ENCODE results near the gene CASP14. TPM values are rescaled to one million over a fixed set of nuclear protein-coding genes. Genes with fewer than 3 reads are reported as not detected.
"Not testable (repeated sequence)": the region's sequence is repeated elsewhere in the genome, so short reads cannot be mapped to it uniquely, and the experiment has no call there.

The CASP14 gene
- total RNA-seq, 1 donor, result not detected

DNA sequence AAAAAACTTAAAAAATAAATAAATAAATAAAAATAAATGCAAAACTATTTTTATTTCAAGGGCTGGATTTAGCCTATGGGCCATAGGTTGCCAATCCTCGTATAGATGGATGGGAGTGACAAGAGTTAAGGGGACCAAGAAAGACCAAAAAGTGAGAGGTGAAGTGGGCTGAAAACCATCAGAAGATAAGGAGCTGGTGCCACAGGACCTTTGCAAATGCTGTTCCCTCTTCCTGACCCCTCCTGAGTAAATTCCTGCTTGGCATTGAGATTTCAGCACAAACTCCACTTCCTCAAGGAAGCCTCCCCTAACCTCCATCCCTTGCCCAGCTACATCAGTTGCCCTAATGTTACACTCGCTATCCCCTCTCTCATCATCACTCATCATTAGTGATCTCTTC, 43.7 kb downstream of the CASP14 start:
- Histone ChIP-seq H3K27me3 (ENCODE audit: insufficient read depth, low read length) (no peaks in the 10 kb centered on the region), H3K4me3 (ENCODE audit: low read length) (no peak overlapping the region), H3K4me1 (ENCODE audit: insufficient read depth, low read length) (peaks cover 5% of the 10 kb centered on the region), H3K9me3 (ENCODE audit: low read depth, low read length) (no peaks in the 10 kb centered on the region)

DNA sequence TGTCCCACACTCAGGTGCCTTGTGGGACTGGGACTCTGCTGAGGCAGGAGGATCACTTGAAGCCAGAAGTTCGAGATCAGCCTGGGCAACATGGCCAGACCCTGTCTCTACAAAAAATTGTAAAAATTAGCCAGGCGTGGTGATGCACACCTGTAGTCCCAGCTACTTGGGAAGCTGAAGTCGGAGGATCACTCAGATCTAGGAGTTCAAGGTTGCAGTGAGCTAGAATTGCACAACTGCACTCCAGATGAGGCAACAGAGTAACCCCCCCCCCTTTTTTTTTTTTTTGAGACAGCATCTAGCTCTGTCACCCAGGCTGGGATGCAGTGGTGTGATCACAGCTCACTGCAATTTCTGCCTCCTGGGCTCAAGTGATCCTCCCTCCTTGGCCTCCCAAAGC, 46.9 kb downstream of the CASP14 start:
- Histone ChIP-seq H3K27me3 (ENCODE audit: insufficient read depth, low read length) (no peaks in the 10 kb centered on the region), H3K4me1 (ENCODE audit: insufficient read depth, low read length) (peaks cover 5% of the 10 kb centered on the region)

DNA sequence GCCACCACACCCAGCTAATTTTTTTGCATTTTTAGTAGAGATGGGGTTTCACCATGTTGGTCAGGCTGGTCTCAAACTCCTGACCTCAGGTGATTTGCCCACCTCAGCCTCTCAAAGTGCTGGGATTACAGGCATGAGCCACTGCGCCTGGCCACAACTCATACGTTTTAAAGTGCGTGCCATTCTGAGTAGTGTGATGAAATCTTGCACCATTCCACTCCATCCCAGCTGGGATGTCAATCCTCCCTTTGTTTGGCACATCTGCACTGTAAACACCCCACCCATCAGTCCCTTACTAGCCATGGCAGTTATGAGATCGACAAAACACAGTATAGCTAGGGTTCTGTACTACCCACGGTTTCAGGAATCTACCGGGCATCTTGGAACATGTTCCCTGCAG, 48.7 kb downstream of the CASP14 start:
- H3K9me3 ChIP-seq (ENCODE audit: low read depth, low read length); H3K27me3 ChIP-seq (ENCODE audit: insufficient read depth, low read length); H3K4me1 ChIP-seq (ENCODE audit: insufficient read depth, low read length); H3K4me3 ChIP-seq (ENCODE audit: low read length): not testable (repeated sequence)

More for the DNA sequence above, 46.9 kb downstream of the CASP14 start:
- Histone ChIP-seq H3K9me3 (ENCODE audit: low read depth, low read length) (no peaks in the 10 kb centered on the region), H3K4me3 (ENCODE audit: low read length) (no peak overlapping the region)

DNA sequence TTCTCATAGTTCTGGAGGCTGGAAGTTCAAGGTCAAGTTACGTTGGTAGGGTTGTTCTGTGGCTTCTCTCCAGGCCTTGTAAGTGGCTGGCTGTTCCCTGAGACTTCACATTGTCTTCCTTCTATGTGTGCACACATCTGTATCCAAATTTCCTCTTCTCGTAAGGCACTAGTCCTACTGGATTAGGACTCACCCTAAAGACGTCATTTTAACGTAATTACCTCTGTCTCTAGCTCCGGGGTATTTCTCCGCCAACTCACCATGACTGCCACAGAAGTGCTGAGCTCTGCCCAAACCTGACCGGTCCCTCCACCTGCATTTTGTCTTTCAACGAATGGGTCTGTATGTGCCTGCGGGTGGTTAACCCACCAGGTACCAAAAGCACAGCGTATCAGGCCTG, 49.2 kb downstream of the CASP14 start:
- Histone ChIP-seq H3K9me3 (ENCODE audit: low read depth, low read length) (no peaks in the 10 kb centered on the region), H3K27me3 (ENCODE audit: insufficient read depth, low read length) (no peaks in the 10 kb centered on the region), H3K4me3 (ENCODE audit: low read length) (no peak overlapping the region), H3K4me1 (ENCODE audit: insufficient read depth, low read length) (no peaks in the 10 kb centered on the region)

DNA sequence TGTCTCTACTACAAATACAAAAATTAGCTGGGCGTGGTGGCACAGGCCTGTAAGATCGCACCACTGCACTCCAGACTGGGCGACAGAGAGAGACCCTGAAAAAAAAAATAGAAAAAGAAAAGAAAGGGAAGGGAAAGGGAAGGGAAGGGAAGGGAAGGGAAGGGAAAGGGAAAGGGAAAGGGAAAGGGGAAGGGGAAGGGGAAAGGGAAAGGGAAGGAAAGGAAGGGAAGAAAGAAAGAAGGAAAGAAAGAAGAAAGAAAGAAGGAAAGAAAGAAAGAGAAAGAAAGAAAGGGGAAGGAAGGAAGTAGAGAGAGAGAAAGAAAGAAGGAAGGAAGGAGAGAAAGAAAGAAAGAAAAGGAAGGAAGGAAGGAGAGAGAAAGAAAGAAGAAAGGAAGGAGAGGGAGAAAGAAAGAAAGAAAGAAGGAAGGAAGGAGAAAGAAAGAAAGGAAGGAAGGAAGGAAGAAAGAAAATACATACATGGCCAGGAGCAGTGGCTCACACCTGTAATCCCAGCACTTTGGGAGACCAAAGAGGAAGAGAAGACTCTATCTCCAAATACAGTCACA, 49.8 kb downstream of the CASP14 start:
- H3K4me1 ChIP-seq (ENCODE audit: insufficient read depth, low read length), result no peaks in the 10 kb centered on the region
- H3K9me3 ChIP-seq (ENCODE audit: low read depth, low read length), result no peaks in the 10 kb centered on the region
- H3K4me3 ChIP-seq (ENCODE audit: low read length), result no peak overlapping the region
- no peaks in the 10 kb centered on the region for H3K27me3 ChIP-seq (ENCODE audit: insufficient read depth, low read length)

DNA sequence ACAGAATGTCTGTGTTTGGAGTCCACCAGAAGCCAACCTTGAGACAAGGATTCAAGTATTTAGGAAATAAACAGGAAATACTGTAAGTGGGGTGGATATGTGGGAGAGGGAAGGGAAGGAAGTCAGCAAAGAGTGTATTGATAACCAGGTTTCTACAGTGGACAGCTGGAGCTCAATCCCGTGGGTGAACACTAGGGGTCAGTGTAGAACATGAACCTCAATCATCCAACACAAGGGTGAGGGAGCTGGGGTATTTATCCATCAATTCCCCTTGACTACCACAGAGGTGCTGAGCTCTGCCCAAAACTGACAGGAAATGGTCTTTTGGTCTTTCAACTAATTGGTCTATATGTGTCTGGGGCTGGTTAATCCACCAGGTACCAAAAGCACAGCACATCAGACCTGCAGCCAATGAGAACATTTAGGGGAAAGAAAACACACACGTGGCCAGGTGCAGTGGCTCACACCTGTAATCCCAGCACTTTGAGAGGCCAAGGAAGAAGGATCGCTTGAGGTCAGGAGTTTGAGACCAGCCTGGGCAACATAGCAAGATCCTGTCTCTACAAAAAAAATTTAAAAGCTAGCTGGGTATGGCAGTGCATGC, 52.3 kb downstream of the CASP14 start:
- Histone ChIP-seq H3K9me3 (ENCODE audit: low read depth, low read length) (no peaks in the 10 kb centered on the region), H3K4me1 (ENCODE audit: insufficient read depth, low read length) (no peaks in the 10 kb centered on the region), H3K4me3 (ENCODE audit: low read length) (no peak overlapping the region), H3K27me3 (ENCODE audit: insufficient read depth, low read length) (peaks cover 9% of the 10 kb centered on the region)

DNA sequence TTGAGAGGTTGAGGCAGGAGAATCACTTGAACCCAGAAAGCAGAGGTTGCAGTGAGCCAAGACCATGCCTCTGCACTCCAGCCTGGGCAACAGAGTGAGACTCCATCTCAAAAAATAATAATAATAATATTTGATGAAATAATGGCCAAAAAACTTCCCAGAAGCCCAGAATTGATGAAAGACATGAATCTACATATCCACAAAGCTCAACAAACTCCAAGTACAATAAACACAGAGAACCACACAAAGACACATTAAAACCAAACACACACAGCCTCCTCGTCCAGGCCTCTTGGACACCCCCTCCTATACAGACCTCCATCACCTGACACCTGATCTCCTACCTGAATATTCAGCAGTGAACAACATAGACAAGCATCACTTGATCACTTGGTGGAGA, 54.7 kb downstream of the CASP14 start:
- no peaks in the 10 kb centered on the region for H3K4me1 ChIP-seq (ENCODE audit: insufficient read depth, low read length)
- no peak overlapping the region for H3K4me3 ChIP-seq (ENCODE audit: low read length)
- no peaks in the 10 kb centered on the region for H3K9me3 ChIP-seq (ENCODE audit: low read depth, low read length)
- H3K27me3 ChIP-seq (ENCODE audit: insufficient read depth, low read length), result peaks cover 21% of the 10 kb centered on the region

DNA sequence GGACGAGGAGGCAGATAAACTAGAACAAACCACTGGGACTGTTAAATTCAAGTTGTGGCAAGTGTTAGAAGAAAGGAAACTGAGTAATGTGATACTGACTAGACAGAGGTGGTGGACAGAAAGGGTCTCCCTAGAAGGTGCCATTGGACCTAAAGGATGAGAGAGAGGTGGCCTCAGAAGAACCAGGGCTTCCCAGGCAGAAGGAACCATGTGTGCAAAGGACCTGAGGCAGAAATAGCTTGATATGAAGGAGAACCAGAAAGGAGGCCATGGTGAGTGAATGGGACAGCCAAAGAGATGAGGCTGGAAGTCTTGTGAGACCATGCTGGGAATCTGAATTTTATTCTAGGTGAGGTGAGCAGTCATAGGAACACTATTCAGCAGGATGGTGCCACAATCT, 55.1 kb downstream of the CASP14 start:
- H3K4me3 ChIP-seq (ENCODE audit: low read length), result no peak overlapping the region

DNA sequence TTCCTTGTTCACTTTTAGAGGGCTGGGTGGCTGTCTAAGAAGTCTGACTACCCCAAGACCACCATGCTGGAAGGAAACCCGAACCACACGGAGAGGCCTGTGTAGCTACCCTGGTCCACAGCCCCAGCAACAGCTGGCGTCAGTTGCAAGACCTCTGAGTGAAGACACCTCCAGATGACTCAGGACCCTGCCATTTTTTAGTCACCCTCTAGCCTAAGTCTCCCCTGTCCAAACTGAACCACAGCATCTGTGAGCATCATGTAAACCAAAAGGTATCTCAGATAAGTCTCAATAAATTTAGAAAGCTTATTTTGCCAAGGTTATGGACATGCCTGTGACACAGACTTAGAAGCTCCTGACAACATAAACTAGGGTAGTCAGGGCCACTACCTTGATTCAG, 55.8 kb downstream of the CASP14 start:
- Histone ChIP-seq H3K4me1 (ENCODE audit: insufficient read depth, low read length) (no peaks in the 10 kb centered on the region), H3K4me3 (ENCODE audit: low read length) (no peak overlapping the region), H3K9me3 (ENCODE audit: low read depth, low read length) (no peaks in the 10 kb centered on the region), H3K27me3 (ENCODE audit: insufficient read depth, low read length) (peaks cover 21% of the 10 kb centered on the region)

More for the DNA sequence above, 55.1 kb downstream of the CASP14 start:
- no peaks in the 10 kb centered on the region for H3K9me3 ChIP-seq (ENCODE audit: low read depth, low read length)
- no peaks in the 10 kb centered on the region for H3K4me1 ChIP-seq (ENCODE audit: insufficient read depth, low read length)
- H3K27me3 ChIP-seq (ENCODE audit: insufficient read depth, low read length), result peaks cover 21% of the 10 kb centered on the region

DNA sequence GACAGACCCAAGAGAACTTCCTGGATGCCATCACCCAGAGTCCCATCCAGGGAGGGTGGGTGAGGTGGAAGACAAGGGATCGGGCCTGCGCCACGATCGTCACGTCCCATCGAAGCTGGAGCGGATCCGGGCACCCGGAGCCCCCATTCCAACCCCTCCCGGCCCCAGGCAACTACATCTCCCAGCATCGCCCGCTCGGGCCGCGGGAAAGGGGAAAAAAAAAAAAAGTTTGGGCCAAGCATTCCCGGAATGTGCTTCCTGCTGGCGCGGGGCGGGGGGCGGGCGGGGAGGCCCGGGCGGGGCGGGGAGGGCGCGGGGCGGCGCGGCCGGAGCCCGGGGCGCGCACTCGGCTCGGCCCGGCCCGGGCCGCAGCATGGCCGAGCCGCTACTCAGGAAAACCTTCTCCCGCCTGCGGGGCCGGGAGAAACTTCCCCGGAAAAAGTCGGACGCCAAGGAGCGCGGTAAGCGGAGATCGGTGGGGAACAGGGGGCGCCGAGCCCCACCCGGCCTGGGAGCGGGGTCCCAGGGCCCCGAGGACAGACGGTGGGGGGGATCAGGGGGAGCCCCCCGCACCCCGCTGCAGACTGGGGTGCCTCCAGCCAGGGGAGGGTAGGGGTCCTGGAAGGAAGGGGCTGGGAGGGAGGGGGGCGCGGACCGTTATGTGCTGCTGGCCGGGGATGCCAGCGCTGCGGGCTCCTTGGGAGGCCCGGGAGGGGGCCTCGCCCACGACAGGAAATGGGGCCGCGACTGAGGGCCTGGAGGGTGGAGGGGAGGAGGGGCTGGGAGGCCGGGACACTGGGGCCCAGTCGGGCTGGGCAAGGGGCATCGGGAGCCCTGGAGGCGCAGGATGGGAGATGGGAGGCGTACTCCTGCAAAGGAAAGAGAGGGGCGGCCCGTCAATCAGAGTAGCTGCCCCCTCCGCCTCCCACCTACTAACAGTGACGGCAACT, 58.1 kb downstream of the CASP14 start, which contains the start of gene SYDE1:
Gene SYDE1, plus strand, starts transcription at position 341 of the 950 bp plus-strand sequence. Its CDS starts 33 bp downstream, at position 374.
- Histone ChIP-seq H3K9me3 (ENCODE audit: low read depth, low read length) (no peaks in the 10 kb centered on the region), H3K4me1 (ENCODE audit: insufficient read depth, low read length) (no peaks in the 10 kb centered on the region), H3K27me3 (ENCODE audit: insufficient read depth, low read length) (peaks cover 21% of the 10 kb centered on the region), H3K4me3 (ENCODE audit: low read length) (no peak within 1 kb of the TSS)

Other genes with a start within 250 kb of the CASP14 start
- 0.10 TPM for gene OR7A5, start 214.3 kb upstream of the CASP14 start, total RNA-seq
- gene OR7C1, start 214.3 kb upstream of the CASP14 start, total RNA-seq, result not detected
- not detected for gene OR7A10, start 200.6 kb upstream of the CASP14 start, total RNA-seq
- gene OR7A17, start 163.3 kb upstream of the CASP14 start, total RNA-seq, result not detected
- gene OR7C2, start 108.0 kb upstream of the CASP14 start, total RNA-seq, result not detected
- 0.10 TPM for gene SLC1A6, start 69.6 kb upstream of the CASP14 start, total RNA-seq
- not detected for gene OR1I1, start 32.7 kb downstream of the CASP14 start, total RNA-seq
- gene SYDE1, start 57.9 kb downstream of the CASP14 start, total RNA-seq, result not detected
- gene NOTCH3, start 151.5 kb downstream of the CASP14 start, total RNA-seq, result 0.31 TPM
- gene EPHX3, start 183.0 kb downstream of the CASP14 start, total RNA-seq, result 0.10 TPM